Measurements from ENCODE around the gene NDUFAF5. TPM values are rescaled to one million over a fixed set of nuclear protein-coding genes. Genes with fewer than 3 reads are reported as not detected.

The NDUFAF5 gene
- total RNA-seq, 3 donors from 2014 or later, result 25.5 to 28.6 (median 26.4) TPM

DNA sequence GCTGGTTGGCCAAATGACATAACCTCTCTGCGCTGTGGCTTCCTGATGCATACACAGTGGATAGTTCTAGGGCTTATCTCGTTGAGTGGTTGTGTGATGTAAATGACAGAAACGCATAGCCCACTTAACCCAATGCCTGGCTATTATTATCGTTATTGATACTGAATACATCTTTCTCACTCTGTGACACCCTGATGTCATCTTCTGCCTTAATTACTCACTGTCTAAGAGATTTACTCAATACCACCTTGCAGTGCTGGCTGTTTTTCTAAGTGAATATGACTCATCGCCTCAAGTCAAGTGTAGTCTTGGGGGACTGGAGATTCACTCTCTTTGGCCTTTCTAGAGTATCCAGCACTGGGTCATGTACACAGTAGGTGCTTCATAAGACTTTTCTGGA is 73.6 kb downstream of the NDUFAF5 start:
- no peaks in the 10 kb centered on the region for H3K4me1 Mint-ChIP-seq (ENCODE audit: low read depth)
- peaks cover 10% of the 10 kb centered on the region for H3K27me3 Mint-ChIP-seq (ENCODE audit: low read depth)
- ATAC-seq (no peak), DNase-seq (no peak)
- H3K9me3 Mint-ChIP-seq, result no peaks in the 10 kb centered on the region
- H3K36me3 Mint-ChIP-seq (ENCODE audit: insufficient read depth), result no peaks in the 10 kb centered on the region
- no peak overlapping the region for H3K4me3 Mint-ChIP-seq

GRCh38 chr20:13858871-13859270 is 74.0 kb downstream of the NDUFAF5 start:
- no peak for DNase-seq
- H3K36me3 Mint-ChIP-seq (ENCODE audit: insufficient read depth), result no peaks in the 10 kb centered on the region
- no peak overlapping the region for H3K4me3 Mint-ChIP-seq

GRCh38 chr20:13862245-13862644 is 77.4 kb downstream of the NDUFAF5 start:
- Mint-ChIP-seq H3K4me3 (no peak overlapping the region), H3K4me1 (ENCODE audit: low read depth) (no peaks in the 10 kb centered on the region), H3K9me3 (no peaks in the 10 kb centered on the region), H3K27me3 (ENCODE audit: low read depth) (peaks cover 8% of the 10 kb centered on the region), H3K36me3 (ENCODE audit: insufficient read depth) (no peaks in the 10 kb centered on the region)
- ATAC-seq, result no peak
- DNase-seq, result no peak

More at GRCh38 chr20:13858871-13859270, 74.0 kb downstream of the NDUFAF5 start:
- H3K27me3 Mint-ChIP-seq (ENCODE audit: low read depth), result peaks cover 10% of the 10 kb centered on the region
- no peak for ATAC-seq
- H3K4me1 Mint-ChIP-seq (ENCODE audit: low read depth), result no peaks in the 10 kb centered on the region
- H3K9me3 Mint-ChIP-seq, result no peaks in the 10 kb centered on the region

DNA sequence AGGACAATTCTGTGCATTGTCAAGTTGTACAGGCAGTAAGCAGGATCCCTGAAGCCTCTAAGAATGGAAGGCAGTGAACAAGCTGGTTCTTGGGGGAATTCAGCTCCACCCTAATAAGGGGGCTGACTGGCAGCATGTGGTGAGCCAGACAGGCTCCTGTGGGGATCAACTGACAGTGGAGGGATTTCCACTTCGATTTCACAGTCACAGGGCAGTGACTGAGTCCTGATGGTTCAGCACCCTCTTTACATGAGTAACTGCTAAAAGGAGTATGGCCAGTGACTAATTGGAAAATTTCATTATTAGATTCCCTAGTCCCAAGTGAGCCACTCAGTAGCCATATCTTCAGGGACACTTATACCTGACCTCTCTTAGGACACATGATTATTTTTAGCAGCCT is 78.4 kb downstream of the NDUFAF5 start:
- H3K4me1 Mint-ChIP-seq (ENCODE audit: low read depth), result no peaks in the 10 kb centered on the region
- no peaks in the 10 kb centered on the region for H3K36me3 Mint-ChIP-seq (ENCODE audit: insufficient read depth)
- H3K4me3 Mint-ChIP-seq, result no peak overlapping the region
- ATAC-seq (no peak), DNase-seq (no peak)
- peaks cover 8% of the 10 kb centered on the region for H3K27me3 Mint-ChIP-seq (ENCODE audit: low read depth)
- no peaks in the 10 kb centered on the region for H3K9me3 Mint-ChIP-seq

GRCh38 chr20:13865156-13865555 is 80.3 kb downstream of the NDUFAF5 start:
- no peaks in the 10 kb centered on the region for H3K36me3 Mint-ChIP-seq (ENCODE audit: insufficient read depth)
- DNase-seq, result no peak
- H3K4me3 Mint-ChIP-seq, result no peak overlapping the region
- H3K9me3 Mint-ChIP-seq, result no peaks in the 10 kb centered on the region
- H3K27me3 Mint-ChIP-seq (ENCODE audit: low read depth), result peaks cover 8% of the 10 kb centered on the region
- no peaks in the 10 kb centered on the region for H3K4me1 Mint-ChIP-seq (ENCODE audit: low read depth)
- ATAC-seq, result no peak

DNA sequence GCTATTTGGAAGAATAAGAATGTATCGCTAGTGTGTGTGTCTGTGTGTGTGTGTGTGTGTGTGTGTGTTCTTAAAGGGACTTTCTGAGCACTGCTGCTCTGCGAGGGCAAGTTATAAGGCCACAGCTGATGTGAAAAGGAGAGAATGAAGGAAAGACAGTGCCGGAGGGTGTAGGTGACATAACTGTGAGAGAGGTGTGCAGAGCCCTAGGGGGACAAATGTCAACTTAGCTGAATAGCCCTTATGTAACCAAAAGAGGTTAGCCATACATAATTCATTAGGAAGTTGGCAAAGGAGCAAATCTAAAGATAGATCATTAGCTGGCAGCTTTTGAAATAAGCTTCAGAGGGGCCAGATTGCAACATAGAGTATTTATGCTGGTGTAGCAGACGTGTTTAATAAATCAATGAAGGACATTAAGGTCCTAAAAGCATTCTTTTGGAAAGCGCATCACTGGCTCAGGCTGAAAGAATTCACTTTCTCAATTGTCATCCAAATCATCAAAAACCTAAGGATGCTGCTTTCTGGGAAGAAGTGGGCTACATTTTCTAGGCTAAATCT is 81.0 kb downstream of the NDUFAF5 start:
- Mint-ChIP-seq H3K9me3 (no peaks in the 10 kb centered on the region), H3K27me3 (ENCODE audit: low read depth) (peaks cover 5% of the 10 kb centered on the region), H3K4me3 (no peak overlapping the region), H3K4me1 (ENCODE audit: low read depth) (no peaks in the 10 kb centered on the region), H3K36me3 (ENCODE audit: insufficient read depth) (no peaks in the 10 kb centered on the region)
- DNase-seq (no peak), ATAC-seq (no peak)

DNA sequence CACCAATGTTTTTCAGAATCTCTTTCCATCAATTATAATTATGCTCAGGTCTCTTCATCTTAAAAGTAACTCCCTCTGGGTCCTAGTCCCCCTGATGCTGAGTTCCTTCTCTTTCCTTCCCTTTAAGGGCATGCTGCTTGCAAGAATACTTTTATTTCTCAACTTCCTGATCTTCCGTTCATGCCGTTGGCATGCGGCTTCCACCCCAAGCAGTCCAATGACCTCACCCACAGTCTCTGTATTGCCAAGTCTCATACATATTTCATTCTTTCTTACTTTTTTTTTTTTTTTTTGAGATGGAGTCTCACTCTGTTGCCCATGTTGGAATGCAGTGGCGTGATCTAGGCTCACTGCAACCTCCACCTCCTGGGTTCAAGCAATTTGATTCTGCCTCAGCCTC is 83.5 kb downstream of the NDUFAF5 start:
- DNase-seq, result no peak
- Mint-ChIP-seq H3K4me1 (ENCODE audit: low read depth) (no peaks in the 10 kb centered on the region), H3K27me3 (ENCODE audit: low read depth) (no peaks in the 10 kb centered on the region), H3K4me3 (no peak overlapping the region), H3K36me3 (ENCODE audit: insufficient read depth) (no peaks in the 10 kb centered on the region), H3K9me3 (no peaks in the 10 kb centered on the region)
- no peak for ATAC-seq

GRCh38 chr20:13870170-13870748 is 85.4 kb downstream of the NDUFAF5 start:
- ATAC-seq, result no peak
- Mint-ChIP-seq H3K36me3 (ENCODE audit: insufficient read depth) (no peaks in the 10 kb centered on the region), H3K9me3 (no peaks in the 10 kb centered on the region), H3K4me3 (no peak overlapping the region), H3K4me1 (ENCODE audit: low read depth) (no peaks in the 10 kb centered on the region), H3K27me3 (ENCODE audit: low read depth) (no peaks in the 10 kb centered on the region)
- no peak for DNase-seq

Other genes with a start within 250 kb of the NDUFAF5 start
- 10 to 100 TPM in 2 of 3 donors, 1 to 10 TPM in 1; 9.5 to 12.5 (median 11.4) TPM for gene TASP1, start 146.1 kb upstream of the NDUFAF5 start, total RNA-seq
- 10 to 100 TPM; 33.0 to 35.0 (median 33.2) TPM for gene ESF1, start 109 bp upstream of the NDUFAF5 start, total RNA-seq
- not detected for gene SEL1L2, start 205.6 kb downstream of the NDUFAF5 start, total RNA-seq
- gene MACROD2, start 210.5 kb downstream of the NDUFAF5 start, total RNA-seq, result under 1 TPM in 1 of 3 donors, not detected in 2; 0.10 TPM

All from activated T-cell treated with anti-CD3 and anti-CD28 coated beads, Interleukin-2, amount 50 U/mL, for 4 hours (primary cell).